ENCODE data around the gene SUCLG1. TPM values are rescaled to one million over a fixed set of nuclear protein-coding genes. Genes with fewer than 3 reads are reported as not detected.
"Not testable (repeated sequence)": the region's sequence is repeated elsewhere in the genome, so short reads cannot be mapped to it uniquely, and the experiment has no call there.

Gene SUCLG1
- total RNA-seq, 8 experiments from 2014 or later, result 61.7 to 108 (median 90.7) TPM

DNA sequence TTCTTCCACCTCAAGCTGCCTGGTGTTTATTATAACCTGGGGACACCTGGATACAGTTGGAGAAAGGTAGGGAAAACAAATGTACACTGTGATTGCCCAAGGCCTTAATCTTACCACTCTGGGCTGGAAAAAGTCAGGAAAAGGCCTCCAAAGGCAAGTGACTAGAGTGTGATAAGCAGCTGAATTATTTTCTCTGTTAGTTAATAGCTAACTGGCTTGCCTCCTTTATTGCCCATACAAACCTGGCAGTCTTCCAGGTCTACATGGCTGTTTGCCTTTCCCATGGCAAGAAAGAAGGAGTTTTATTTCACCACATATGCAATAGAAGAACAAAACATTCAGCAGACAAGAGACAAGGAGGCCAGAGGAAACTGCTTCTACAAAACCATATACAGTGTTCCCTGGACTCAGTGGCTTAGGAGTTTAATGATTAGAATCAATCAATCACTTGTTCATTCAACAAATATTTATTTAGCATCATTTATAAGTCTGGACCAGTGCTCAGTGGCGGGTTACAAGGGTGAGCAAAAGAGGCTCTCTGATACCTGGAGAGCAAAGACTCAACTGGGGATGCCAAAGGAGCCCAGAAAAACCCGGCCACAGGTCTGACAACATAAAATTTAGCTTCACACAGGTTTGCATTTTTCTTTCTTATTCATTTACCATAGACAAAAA lies 27.5 kb upstream of the SUCLG1 start:
- Histone ChIP-seq H3K4me3 (no peak overlapping the region), H3K4me1 (replicated peaks in 1 of 2) (peaks cover 0 to 15% of the 10 kb centered on the region in 2 donors), H3K27ac (peak overlapping the region in 1 of 2 donors; percentile 75)
- 45 to 86% (median 69%) methylated on average over 1 to 2 of the region's 2 CpGs; no CpG with 5 or more reads in 4 of the 10 experiments for WGBS, 10 experiments
- ATAC-seq (replicated peaks in 6 of 8), result peak in 3 of 8 experiments; percentile 32 to 87 (median 65)
- in situ Hi-C loops (cut with MboI; ENCODE audit: low pct_unique_long_range_greater_than_20kb in 2 of 9, low sequenced_read_pairs in 9 of 9, unreplicated experiment in 9 of 9), result loop anchor here in 7 of 9 experiments (10.0 to 25.0 kb wide), 6 partner anchors 151 to 801 kb away; partner anchors contain the start of gene TRABD2A (in 1 of the 7)

DNA sequence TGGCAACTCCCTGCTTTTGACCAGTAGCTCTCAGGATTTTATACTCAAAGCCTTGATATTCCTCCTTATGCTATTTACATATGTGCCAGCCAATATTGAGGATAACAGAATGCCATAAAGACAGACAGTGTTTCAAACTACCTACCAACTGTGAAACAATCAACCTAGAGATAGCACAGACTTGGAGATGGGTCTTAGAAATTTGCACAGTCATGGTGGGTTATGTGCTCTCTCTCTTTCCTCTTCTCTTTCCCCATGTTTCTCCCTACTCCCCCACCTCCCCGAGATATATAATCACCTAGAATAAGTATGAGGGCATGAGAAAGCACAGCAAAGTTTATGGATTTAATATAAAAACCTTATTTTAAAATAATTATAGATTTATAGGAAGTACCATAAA lies 24.2 kb upstream of the SUCLG1 start:
- in situ Hi-C loops (cut with MboI; ENCODE audit: low pct_unique_long_range_greater_than_20kb in 2 of 9, low sequenced_read_pairs in 9 of 9, unreplicated experiment in 9 of 9), result loop anchor here in 7 of 9 experiments (10.0 to 25.0 kb wide), 6 partner anchors 154 to 804 kb away; partner anchors contain the start of gene TRABD2A (in 1 of the 7)
- Histone ChIP-seq H3K4me1 (replicated peaks in 1 of 2) (peaks cover 0 to 15% of the 10 kb centered on the region in 2 donors), H3K4me3 (no peak overlapping the region), H3K27ac (no peak overlapping the region)
- WGBS, 10 experiments, result 0 to 100% (median 88%) methylated on average over 1 of the region's 1 CpG; no CpG with 5 or more reads in 3 of the 10 experiments
- no peak for ATAC-seq (replicated peaks in 6 of 8)

DNA sequence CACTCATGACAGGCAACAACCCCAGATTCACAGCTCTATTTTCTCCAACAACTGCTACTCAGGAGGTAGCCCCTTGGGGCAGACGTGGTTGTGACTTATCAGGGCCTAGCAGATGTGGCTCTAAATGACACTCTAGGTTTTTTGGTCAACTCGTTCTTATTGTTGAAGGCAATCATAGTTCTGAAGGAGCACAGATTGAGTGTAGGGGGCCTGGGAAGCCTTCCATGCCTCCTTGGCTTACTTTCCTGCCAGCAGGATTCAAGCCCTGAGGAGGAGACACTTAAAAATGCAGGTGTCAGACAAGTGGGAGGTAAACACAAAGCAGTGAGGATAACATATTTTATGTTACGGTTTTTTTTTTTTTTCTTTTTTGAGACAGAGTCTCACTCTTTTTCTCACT lies 23.5 kb upstream of the SUCLG1 start:
- ATAC-seq (replicated peaks in 6 of 8), result no peak
- Histone ChIP-seq H3K27ac (no peak overlapping the region), H3K4me1 (replicated peaks in 1 of 2) (peaks cover 0 to 14% of the 10 kb centered on the region in 2 donors), H3K4me3 (no peak overlapping the region)
- WGBS, 10 experiments, result 0 to 100% (median 43%) methylated on average over 1 to 3 of the region's 3 CpGs; no CpG with 5 or more reads in 3 of the 10 experiments
- in situ Hi-C loops (cut with MboI; ENCODE audit: low pct_unique_long_range_greater_than_20kb in 2 of 9, low sequenced_read_pairs in 9 of 9, unreplicated experiment in 9 of 9), result loop anchor here in 7 of 9 experiments (10.0 to 25.0 kb wide), 6 partner anchors 155 to 805 kb away; partner anchors contain the start of gene TRABD2A (in 1 of the 7)

DNA sequence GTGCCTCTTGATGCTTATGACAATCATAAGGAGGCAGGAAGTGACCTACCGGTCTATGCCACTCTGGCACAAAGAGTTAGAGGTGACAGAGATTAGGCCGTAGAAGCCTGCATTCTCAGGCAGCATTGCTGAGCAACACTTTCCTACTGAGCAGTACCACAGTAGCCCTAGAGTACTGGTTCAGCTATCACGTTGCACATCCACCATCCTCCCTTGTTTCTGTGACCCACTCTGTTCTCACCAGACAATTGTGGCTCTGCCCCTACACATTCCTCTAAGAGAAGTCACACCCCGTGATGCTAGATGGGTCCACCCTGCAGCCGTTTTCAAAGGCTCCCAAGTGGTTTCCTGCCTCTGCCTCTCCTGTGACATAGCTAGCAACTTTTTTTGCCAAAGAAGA lies 22.6 kb upstream of the SUCLG1 start:
- no peak overlapping the region for H3K27ac ChIP-seq

DNA sequence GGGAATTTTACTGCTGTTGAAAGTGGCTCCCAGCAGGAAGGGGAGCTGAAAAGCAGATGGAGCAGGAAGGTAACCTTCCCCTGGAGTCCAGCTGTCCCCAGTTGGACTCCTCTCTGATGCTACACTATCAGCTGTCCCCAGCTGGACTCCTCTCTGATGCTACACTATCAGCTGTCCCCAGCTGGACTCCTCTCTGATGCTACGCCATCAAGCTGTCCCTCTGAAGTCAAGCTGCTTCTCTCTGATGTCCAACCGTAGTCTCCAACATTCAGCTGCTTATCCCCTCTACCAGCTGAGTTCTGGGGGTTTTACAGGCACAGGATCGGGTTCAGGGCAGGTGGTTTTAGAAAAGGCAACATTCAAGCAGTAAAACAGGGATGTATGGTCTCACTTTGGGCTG lies 19.8 kb upstream of the SUCLG1 start:
- Histone ChIP-seq H3K4me1 (replicated peaks in 1 of 2) (no peaks in the 10 kb centered on the region), H3K27ac (no peak overlapping the region), H3K4me3 (no peak overlapping the region)
- whole genome bisulfite sequencing, 10 experiments, result 0 to 100% (median 90%) methylated on average over 1 to 3 of the region's 3 CpGs; no CpG with 5 or more reads in 2 of the 10 experiments
- in situ Hi-C loops (cut with MboI; ENCODE audit: low pct_unique_long_range_greater_than_20kb in 2 of 9, low sequenced_read_pairs in 9 of 9, unreplicated experiment in 9 of 9), result loop anchor here in 6 of 9 experiments (25.0 kb wide), 5 partner anchors 158 to 808 kb away; partner anchors contain the start of gene TRABD2A (in 1 of the 6)
- ATAC-seq (replicated peaks in 6 of 8), result no peak

More for the DNA sequence above, 22.6 kb upstream of the SUCLG1 start:
- in situ Hi-C loops (cut with MboI; ENCODE audit: low pct_unique_long_range_greater_than_20kb in 2 of 9, low sequenced_read_pairs in 9 of 9, unreplicated experiment in 9 of 9), result loop anchor here in 7 of 9 experiments (10.0 to 25.0 kb wide), 6 partner anchors 156 to 806 kb away; partner anchors contain the start of gene TRABD2A (in 1 of the 7)
- WGBS, 10 experiments, result 0 to 90% (median 76%) methylated on average over 1 to 5 of the region's 5 CpGs; no CpG with 5 or more reads in 3 of the 10 experiments
- ATAC-seq (replicated peaks in 6 of 8), result peak in 3 of 8 experiments; percentile 43 to 99 (median 98)
- peaks cover 0 to 5% of the 10 kb centered on the region in 2 donors for H3K4me1 ChIP-seq (replicated peaks in 1 of 2)
- no peak overlapping the region for H3K4me3 ChIP-seq

DNA sequence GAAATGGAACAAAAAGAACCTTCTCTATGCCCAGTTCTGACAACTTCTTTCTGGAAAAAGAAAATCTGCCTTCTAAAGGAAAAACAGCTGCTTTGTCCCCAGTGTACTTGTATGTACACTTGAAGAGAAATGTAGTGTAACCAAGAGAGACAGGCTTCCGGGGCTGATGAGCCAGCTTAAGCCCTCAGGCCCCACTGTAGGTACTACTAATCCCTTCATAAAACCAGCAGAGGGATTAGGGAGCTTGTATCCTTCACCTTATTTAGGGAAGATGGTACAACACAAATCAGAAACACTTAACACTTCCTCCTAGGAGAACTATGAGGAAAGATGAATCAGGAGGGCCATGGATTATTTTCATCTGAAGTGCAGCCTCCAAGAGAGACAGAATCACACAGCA lies 18.8 kb upstream of the SUCLG1 start:
- in situ Hi-C loops (cut with MboI; ENCODE audit: low pct_unique_long_range_greater_than_20kb in 2 of 9, low sequenced_read_pairs in 9 of 9, unreplicated experiment in 9 of 9), result loop anchor here in 6 of 9 experiments (25.0 kb wide), 5 partner anchors 159 to 809 kb away; partner anchors contain the start of gene TRABD2A (in 1 of the 6)
- no peak for ATAC-seq (replicated peaks in 6 of 8)
- H3K4me3 ChIP-seq, result no peak overlapping the region
- H3K27ac ChIP-seq, result no peak overlapping the region
- 20 to 100% (median 78%) methylated on average over 1 of the region's 1 CpG; no CpG with 5 or more reads in 4 of the 10 experiments for WGBS, 10 experiments
- no peaks in the 10 kb centered on the region for H3K4me1 ChIP-seq (replicated peaks in 1 of 2)

DNA sequence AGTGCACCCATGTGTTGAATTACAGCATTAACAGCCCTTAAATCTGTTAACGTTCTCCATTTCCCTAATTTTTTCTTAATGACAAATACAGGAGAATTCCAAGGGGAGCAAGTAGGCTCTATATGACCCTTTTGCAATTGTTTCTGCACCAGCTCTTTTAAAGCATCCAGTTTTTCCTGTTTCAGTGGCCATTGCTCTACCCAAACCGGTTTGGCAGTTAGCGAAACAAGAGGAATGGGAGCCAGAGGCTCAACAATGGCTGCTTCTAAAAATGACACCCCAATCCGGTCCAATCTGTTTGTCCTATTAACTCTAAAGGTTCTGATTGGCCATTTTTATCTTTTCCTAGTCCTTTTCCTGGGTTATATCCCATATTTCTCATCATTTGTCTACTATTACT lies 15.1 kb upstream of the SUCLG1 start:
- Histone ChIP-seq H3K4me1 (replicated peaks in 1 of 2) (no peaks in the 10 kb centered on the region), H3K27ac (no peak overlapping the region), H3K4me3 (no peak overlapping the region)
- in situ Hi-C loops (cut with MboI; ENCODE audit: low pct_unique_long_range_greater_than_20kb in 2 of 9, low sequenced_read_pairs in 9 of 9, unreplicated experiment in 9 of 9), result no loop called here
- WGBS, 10 experiments, result 52 to 96% (median 86%) methylated on average over 1 to 4 of the region's 4 CpGs; no CpG with 5 or more reads in 1 of the 10 experiments
- no peak for ATAC-seq (replicated peaks in 6 of 8)

DNA sequence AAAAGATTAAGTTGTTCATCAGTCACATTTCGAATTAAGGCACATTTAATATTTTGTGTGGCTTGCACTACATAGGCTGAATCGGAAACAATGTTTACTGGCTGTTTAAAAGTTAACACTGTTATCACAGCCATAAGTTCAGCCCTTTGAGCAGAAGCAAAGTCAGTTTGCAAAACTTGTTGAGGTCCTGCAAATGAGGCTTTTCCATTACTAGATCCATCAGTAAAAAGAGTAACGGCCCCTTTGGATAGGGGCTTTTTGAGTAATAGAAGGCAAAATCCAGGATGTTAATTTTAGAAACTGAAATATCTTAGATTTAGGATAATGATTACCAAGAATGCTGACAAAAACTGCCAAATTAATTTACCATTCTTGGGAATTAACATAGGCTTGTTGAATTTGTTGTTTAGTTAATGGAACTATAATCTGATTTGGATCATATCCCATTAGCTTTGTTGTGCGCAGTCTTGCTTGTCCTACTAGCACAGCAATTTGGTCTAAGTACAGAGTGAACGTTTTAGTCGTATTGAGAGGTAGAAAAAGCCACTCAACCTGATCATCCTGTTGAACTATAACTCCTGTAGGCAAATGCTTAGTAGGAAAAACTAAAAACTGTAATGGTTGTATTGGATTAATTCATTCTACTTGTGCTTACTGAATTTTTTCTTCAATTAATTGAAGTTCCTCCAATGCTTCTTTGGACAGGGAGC lies 13.9 kb upstream of the SUCLG1 start:
- no peak for ATAC-seq (replicated peaks in 6 of 8)
- in situ Hi-C loops (cut with MboI; ENCODE audit: low pct_unique_long_range_greater_than_20kb in 2 of 9, low sequenced_read_pairs in 9 of 9, unreplicated experiment in 9 of 9), result no loop called here
- 52 to 100% (median 85%) methylated on average over 2 to 6 of the region's 6 CpGs for WGBS, 10 experiments

DNA sequence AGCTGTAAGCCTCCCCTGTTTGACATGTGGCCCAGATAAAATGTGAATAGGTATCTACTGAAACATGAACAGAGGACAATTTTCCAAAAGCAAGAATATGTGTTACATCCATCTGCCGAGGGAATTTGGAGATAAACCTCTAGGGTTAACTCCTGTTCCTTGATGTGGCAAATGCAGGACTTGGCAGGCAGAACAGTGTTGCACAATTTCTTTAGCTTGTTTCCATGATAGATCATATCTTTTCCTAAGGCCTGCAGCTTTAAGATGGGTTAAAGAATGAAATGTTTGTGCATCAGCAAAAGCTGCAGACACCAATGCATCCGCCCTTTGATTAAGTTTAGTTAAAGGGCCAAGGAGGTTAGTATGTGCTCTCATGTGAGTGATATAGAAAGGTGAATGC lies 13.3 kb upstream of the SUCLG1 start:
- H3K27ac ChIP-seq; H3K4me3 ChIP-seq; ATAC-seq (replicated peaks in 6 of 8); H3K4me1 ChIP-seq (replicated peaks in 1 of 2); in situ Hi-C loops (cut with MboI; ENCODE audit: low pct_unique_long_range_greater_than_20kb in 2 of 9, low sequenced_read_pairs in 9 of 9, unreplicated experiment in 9 of 9): not testable (repeated sequence)
- 24 to 100% (median 84%) methylated on average over 1 to 2 of the region's 2 CpGs for WGBS, 10 experiments

More for the DNA sequence above, 13.9 kb upstream of the SUCLG1 start:
- H3K27ac ChIP-seq, result no peak overlapping the region
- H3K4me3 ChIP-seq, result no peak overlapping the region
- no peaks in the 10 kb centered on the region for H3K4me1 ChIP-seq (replicated peaks in 1 of 2)

DNA sequence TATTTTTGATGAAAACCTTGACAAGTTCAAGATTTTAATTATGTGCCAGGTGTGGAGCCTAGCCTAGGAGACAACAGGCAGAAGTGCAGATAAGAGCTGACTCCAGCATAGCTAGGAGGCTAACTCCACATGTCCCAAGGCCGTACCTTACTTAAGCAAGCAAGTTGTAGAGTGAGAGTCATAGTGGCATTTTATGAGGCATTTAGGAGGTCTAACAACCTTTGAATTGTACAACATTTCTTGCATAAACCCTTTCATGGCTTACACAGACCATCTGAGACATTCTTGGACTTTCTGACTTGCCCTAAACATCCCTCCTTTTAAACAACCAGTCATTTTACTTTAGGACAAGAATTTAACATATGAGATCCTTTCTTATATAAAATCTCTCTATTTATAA lies 8.3 kb upstream of the SUCLG1 start:
- H3K4me3 ChIP-seq, result no peak overlapping the region
- H3K27ac ChIP-seq, result no peak overlapping the region
- in situ Hi-C loops (cut with MboI; ENCODE audit: low pct_unique_long_range_greater_than_20kb in 2 of 9, low sequenced_read_pairs in 9 of 9, unreplicated experiment in 9 of 9), result no loop called here
- H3K4me1 ChIP-seq (replicated peaks in 1 of 2), result no peaks in the 10 kb centered on the region
- WGBS, 10 experiments, result 43 to 100% (median 100%) methylated on average over 1 of the region's 1 CpG; no CpG with 5 or more reads in 6 of the 10 experiments
- ATAC-seq (replicated peaks in 6 of 8), result no peak

DNA sequence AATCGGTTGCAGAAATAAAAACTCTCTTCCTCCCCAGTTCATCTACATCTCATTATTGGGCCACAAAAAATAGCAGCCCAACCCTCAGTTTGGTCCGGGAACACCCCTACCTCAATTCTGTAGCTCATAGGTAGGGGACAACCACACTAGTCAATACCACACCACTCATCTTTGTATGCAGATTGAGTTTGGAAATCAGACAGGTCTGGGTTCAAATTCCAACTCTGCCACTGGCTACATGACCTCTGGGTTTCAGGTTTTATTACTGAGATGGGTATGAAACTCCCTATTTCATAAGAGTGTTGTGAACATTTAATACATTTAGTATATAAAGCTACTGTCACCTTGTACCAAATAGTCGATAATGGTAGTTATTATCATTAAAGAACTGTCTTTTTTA lies 2.2 kb upstream of the SUCLG1 start:
- no peak for ATAC-seq (replicated peaks in 6 of 8)
- no peak overlapping the region for H3K27ac ChIP-seq
- H3K4me1 ChIP-seq (replicated peaks in 1 of 2), result peaks cover 7 to 9% of the 10 kb centered on the region in 2 donors
- in situ Hi-C loops (cut with MboI; ENCODE audit: low pct_unique_long_range_greater_than_20kb in 2 of 9, low sequenced_read_pairs in 9 of 9, unreplicated experiment in 9 of 9), result no loop called here
- H3K4me3 ChIP-seq, result no peak overlapping the region
- 22 to 100% (median 89%) methylated on average over 1 to 3 of the region's 3 CpGs; no CpG with 5 or more reads in 3 of the 10 experiments for WGBS, 10 experiments

DNA sequence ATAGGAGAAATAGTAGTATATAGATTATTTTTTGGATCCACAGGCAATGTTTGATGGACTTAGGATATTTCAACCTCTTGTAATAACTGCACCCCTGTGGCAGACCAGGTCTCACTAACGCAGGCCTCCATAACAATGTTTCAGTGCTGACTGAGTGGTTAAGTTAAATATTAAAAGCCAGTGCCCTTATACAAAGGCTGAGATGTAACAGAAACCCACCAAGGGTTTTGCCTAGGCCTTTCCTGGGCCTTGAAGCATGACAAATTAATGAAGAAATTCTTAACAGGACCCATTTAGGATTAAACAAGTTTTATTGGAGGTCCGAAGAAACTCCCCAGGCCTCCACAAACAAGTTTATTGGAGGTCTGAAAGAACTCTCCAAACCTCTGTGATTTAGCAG lies 1.6 kb upstream of the SUCLG1 start:
- in situ Hi-C loops (cut with MboI; ENCODE audit: low pct_unique_long_range_greater_than_20kb in 2 of 9, low sequenced_read_pairs in 9 of 9, unreplicated experiment in 9 of 9), result no loop called here
- 0 to 86% (median 43%) methylated on average over 1 to 2 of the region's 2 CpGs; no CpG with 5 or more reads in 3 of the 10 experiments for WGBS, 10 experiments
- Histone ChIP-seq H3K4me3 (no peak overlapping the region), H3K27ac (no peak overlapping the region), H3K4me1 (replicated peaks in 1 of 2) (peaks cover 7 to 9% of the 10 kb centered on the region in 2 donors)
- no peak for ATAC-seq (replicated peaks in 6 of 8)
